Erythroblast (primary cell): Measurements from ENCODE around the gene FREM1.

Source experiments
- GATA1 ChIP-seq: IDR thresholded peaks from 2 replicates; pipeline ENCODE4 v1.6.1; 2011; ENCODE audit warnings: low read depth, mild to moderate bottlenecking, control low read depth, low read length, moderate library complexity
- POLR2A ChIP-seq: IDR thresholded peaks from 2 replicates; pipeline ENCODE4 v1.6.1; 2011; ENCODE audit warnings: mild to moderate bottlenecking, low read length

- TF ChIP-seq POLR2A (no peak), GATA1 (no peak)
Observed at GRCh38 chr9:14882090-14882489, 28.1 kb downstream of the FREM1 start.
